HG02885 (cell line): ENCODE data around the gene FAM120C.

Source experiments
- ATAC-seq: cut with Tn5 transposase; IDR thresholded peaks from one replicate; pipeline ENCODE4 v1.9.1; 2021; ENCODE audit warnings: mild to moderate bottlenecking; ENCODE audit not compliant: unreplicated experiment, poor library complexity

The FAM120C gene

GRCh38 chrX:54171527-54172250 lies 11.4 kb downstream of the FAM120C start:
- ATAC-seq = no peak

GRCh38 chrX:54171091-54171490 lies 12.0 kb downstream of the FAM120C start:
- no peak for ATAC-seq

GRCh38 chrX:54166915-54167314 lies 16.1 kb downstream of the FAM120C start:
- no peak for ATAC-seq

GRCh38 chrX:54157561-54157960 lies 25.5 kb downstream of the FAM120C start:
- no peak for ATAC-seq

- ATAC-seq = no peak
Measured at GRCh38 chrX:54134269-54134668, 48.8 kb downstream of the FAM120C start.

- no peak for ATAC-seq
Measured at GRCh38 chrX:54116391-54116790, 66.7 kb downstream of the FAM120C start.

GRCh38 chrX:54093571-54093970 lies 89.5 kb downstream of the FAM120C start:
- ATAC-seq = no peak

GRCh38 chrX:54093159-54093558 lies 89.9 kb downstream of the FAM120C start:
- ATAC-seq = no peak

- no peak for ATAC-seq
Measured at GRCh38 chrX:54090880-54091279, 92.2 kb downstream of the FAM120C start.

GRCh38 chrX:54089191-54089590 lies 93.9 kb downstream of the FAM120C start:
- no peak for ATAC-seq

GRCh38 chrX:54087661-54088060 lies 95.4 kb downstream of the FAM120C start:
- ATAC-seq = no peak

GRCh38 chrX:54085666-54086065 lies 97.4 kb downstream of the FAM120C start:
- no peak for ATAC-seq

- no peak for ATAC-seq
Measured at GRCh38 chrX:54076903-54077302, 106.2 kb downstream of the FAM120C start.

- ATAC-seq = no peak
Measured at GRCh38 chrX:54074826-54075225, 108.2 kb downstream of the FAM120C start.

- ATAC-seq = no peak
Measured at GRCh38 chrX:54067766-54068165, 115.3 kb downstream of the FAM120C start.

- no peak for ATAC-seq
Measured at GRCh38 chrX:54066841-54067240, 116.2 kb downstream of the FAM120C start.

- no peak for ATAC-seq
Measured at GRCh38 chrX:54064564-54064963, 118.5 kb downstream of the FAM120C start.

- ATAC-seq = no peak
Measured at GRCh38 chrX:54063361-54063760, 119.7 kb downstream of the FAM120C start.

GRCh38 chrX:54049801-54050200 lies 133.3 kb downstream of the FAM120C start:
- no peak for ATAC-seq

- no peak for ATAC-seq
Measured at GRCh38 chrX:54048412-54048811, 134.6 kb downstream of the FAM120C start.

- ATAC-seq = no peak
Measured at GRCh38 chrX:54045563-54046228, 137.4 kb downstream of the FAM120C start.

GRCh38 chrX:54044877-54045338 lies 138.1 kb downstream of the FAM120C start:
- no peak for ATAC-seq
